ES-I3 (cell line): ENCODE measurements around the gene PSTPIP1.

Experiments used
- H3K36me3 ChIP-seq: 2 replicates; pipeline ENCODE4 v1.6.1; 2013; ENCODE audit warnings: mild to moderate bottlenecking, low read length, control low read depth, moderate library complexity; ENCODE audit not compliant: insufficient read depth
- H3K4me1 ChIP-seq: 2 replicates; pipeline ENCODE4 v1.6.1; 2013; ENCODE audit warnings: mild to moderate bottlenecking, control low read depth, low read length; ENCODE audit not compliant: insufficient read depth
- H3K9ac ChIP-seq: 2 replicates; pipeline ENCODE4 v1.6.1; 2013; ENCODE audit warnings: low read depth, mild to moderate bottlenecking, low read length, moderate library complexity
- H3K9me3 ChIP-seq: 2 replicates; pipeline ENCODE4 v1.6.1; 2013; ENCODE audit warnings: mild to moderate bottlenecking, low read length, moderate library complexity; ENCODE audit not compliant: control insufficient read depth, insufficient read depth

PSTPIP1 gene

DNA sequence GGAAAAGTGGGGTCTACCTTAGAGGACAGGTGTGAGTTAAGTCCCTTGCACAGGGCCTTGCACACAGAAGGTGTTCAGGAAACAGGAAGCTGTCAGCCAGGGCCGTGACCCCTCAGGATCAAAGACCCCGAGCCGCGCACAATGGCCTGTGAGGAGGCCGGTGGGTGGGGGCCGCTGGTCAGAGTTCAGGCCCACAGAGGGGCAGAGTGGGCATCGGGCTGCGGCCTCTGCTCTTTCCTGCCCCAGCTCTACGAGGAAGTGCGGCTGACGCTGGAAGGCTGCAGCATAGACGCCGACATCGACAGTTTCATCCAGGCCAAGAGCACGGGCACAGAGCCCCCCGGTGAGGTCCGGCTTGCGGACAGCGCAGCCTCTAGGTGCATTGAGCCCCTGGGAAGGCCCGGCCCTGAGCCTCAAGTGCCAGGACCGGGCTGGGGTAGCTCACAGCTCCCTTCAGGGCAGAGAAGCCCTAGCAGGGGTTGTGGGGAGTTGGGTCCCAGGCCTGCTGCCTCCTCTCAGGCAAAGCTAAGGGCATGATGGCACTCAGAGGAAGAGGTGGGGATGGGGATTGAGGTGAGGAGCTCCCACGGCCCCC, 37.2 kb downstream of the PSTPIP1 start:
- no peaks in the 10 kb centered on the region for H3K9me3 ChIP-seq
- H3K9ac ChIP-seq, result no peak overlapping the region
- H3K36me3 ChIP-seq, result no peaks in the 10 kb centered on the region
- H3K4me1 ChIP-seq, result peaks cover 10% of the 10 kb centered on the region

DNA sequence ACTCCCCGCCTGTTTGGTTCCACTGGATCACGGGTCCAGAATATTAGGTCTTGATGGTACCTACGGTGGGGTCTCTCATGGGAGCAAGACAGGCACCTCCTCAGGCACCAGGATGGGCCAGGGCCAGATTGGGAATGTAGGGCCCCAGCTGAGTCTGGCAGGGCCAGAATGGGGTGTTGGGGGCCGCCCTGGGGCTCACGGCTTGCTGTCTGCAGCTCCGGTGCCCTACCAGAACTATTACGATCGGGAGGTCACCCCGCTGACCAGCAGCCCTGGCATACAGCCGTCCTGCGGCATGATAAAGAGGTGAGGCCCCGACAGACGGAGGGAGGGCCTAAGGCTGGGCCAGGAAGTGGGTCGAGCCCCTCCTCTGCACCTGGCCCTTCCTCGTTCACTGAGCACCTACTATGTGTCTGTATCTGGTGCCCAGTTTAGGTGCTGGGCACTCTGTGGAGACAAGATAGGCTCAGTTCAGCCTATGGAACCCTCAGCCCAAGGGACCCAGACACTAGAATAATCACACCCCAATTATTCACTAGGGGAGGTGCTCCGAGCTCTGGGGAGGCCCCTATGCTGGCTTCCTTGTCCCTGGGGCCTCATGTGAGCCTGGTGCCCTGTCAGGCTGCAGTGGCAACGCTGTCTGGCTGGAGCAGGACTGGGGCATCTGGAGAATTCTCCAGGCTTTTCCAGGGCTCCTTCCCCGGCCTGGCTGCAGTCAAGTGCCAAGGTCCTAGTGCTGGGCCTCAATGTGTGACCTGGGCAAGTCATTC, 37.9 kb downstream of the PSTPIP1 start:
- Histone ChIP-seq H3K9me3 (no peaks in the 10 kb centered on the region), H3K9ac (no peak overlapping the region), H3K36me3 (no peaks in the 10 kb centered on the region), H3K4me1 (peaks cover 10% of the 10 kb centered on the region)

DNA sequence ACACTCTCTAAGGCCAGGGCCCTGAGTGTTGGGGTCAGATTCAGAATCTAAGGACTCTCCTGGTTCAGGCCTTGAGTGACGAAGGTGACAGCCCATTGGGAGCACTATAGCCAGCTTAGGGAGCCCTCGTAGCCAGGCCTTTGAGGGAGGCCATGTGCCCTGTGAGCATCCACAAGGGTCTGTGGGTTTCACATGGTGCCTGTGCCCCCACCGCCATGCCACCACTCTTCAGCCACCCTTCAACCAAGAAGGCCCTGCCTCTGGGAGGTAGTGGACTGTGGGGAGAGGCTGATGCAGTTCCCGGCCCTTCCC, 38.4 kb downstream of the PSTPIP1 start:
- H3K9me3 ChIP-seq, result no peaks in the 10 kb centered on the region
- peaks cover 10% of the 10 kb centered on the region for H3K4me1 ChIP-seq
- H3K9ac ChIP-seq, result no peak overlapping the region

DNA sequence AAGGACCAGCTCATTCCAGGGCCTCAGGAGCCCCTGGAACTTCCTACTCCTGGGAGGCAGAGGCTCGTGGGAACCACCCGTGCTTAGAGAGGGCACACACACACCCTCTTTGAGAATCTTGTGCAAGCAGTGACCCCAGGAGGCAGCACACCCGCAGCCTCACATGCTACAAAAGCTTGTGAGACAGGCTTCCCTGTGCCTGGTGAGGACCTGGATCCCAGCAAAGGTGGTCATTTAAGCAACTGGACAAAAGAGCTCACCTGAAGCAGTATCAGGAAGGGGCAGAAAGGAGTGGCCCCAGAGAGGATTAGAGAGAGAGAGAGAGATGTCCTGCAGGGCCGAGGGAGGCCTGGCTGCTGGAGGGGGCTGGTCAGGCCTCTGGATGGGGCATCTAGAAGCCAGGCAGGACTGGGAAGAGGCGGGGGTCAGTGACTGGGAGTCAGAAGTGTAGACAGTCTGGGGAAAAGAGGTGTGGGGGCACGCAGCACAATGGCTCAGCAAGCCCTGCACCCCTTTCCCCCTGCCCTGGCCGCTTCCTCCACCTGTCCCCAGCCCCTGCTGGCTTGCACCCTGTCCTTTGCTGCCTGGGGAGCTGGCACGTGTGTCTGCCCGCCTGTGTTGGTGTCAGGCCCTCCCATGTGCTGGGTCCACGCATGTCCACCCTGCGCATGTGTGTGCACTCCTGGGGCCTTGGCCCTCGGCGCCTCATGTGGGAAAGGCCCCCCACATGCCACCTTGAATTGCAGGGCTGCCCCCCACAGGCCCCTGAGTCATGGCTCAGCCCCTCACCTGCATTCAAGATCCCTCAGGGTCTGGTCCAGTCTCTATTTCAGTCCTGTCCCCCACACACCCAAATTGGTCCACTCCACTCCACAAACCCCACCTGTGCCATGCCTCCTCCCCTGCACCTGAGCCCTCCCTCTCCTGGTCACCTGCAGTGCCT, 39.1 kb downstream of the PSTPIP1 start:
- Histone ChIP-seq H3K9ac (no peak overlapping the region), H3K9me3 (no peaks in the 10 kb centered on the region), H3K36me3 (no peaks in the 10 kb centered on the region), H3K4me1 (peaks cover 10% of the 10 kb centered on the region)

More for the DNA sequence above, 38.4 kb downstream of the PSTPIP1 start:
- H3K36me3 ChIP-seq, result no peaks in the 10 kb centered on the region

DNA sequence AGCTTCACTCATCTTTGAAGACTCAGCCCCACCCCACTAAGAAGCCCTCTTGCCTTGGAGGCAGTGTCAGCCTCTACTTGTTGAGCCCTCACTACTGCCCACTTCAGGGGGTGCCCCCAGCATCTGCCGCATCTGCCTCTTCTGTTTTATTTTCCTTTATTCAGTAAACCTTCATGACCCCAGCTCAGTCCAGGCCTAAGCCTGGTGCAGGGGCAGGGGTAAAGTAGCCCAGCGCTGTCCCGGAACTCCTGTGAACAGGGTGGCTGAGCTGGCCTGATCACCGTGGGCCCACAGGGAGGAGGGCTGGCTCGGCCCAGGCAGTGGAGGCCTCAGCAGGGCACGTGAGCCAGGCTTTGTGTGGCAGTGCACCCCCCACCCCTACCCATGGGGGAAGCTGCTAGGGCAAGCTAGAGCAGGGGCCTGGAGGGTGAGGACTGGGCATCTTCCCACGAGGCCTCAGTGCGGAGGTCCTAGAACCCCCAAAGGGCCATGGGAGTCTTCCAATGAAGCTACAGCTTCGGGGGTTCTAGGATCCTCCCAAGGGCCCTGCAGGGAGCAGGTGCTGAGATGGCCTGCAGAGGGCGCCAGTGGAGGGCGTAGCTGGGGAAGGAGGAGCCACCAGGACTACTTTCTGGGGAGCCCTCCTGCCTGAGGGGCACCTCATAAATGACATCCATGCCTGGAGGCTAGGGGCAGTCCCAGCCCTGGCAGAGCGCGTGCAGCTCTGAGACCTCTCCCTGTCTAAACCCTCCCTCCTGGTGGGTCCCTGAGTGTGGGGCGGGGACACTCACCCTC, 40.0 kb downstream of the PSTPIP1 start:
- no peak overlapping the region for H3K9ac ChIP-seq

DNA sequence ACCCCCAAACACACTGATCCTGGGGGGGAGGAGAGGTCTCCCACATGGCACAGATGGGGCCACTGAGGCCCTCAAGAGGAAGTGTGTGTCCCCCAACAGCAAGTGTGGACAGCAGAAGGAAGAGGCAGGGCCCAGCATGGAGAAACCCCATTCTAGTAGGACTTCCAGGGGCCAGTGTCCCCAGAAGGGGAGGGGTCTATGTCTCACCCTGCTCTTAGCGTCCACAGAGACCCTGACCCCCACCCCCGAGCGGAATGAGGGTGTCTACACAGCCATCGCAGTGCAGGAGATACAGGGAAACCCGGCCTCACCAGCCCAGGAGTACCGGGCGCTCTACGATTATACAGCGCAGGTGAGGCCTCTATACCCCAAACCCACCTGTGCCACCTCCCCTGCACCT, 40.7 kb downstream of the PSTPIP1 start:
- peaks cover 6% of the 10 kb centered on the region; the same call in 1 of the 2 replicates for H3K4me1 ChIP-seq
- no peaks in the 10 kb centered on the region for H3K9me3 ChIP-seq
- H3K9ac ChIP-seq, result no peak overlapping the region
- H3K36me3 ChIP-seq, result no peaks in the 10 kb centered on the region; the same call in 1 of the 2 replicates

More for the DNA sequence above, 40.0 kb downstream of the PSTPIP1 start:
- no peaks in the 10 kb centered on the region for H3K9me3 ChIP-seq
- H3K4me1 ChIP-seq, result peaks cover 10% of the 10 kb centered on the region
- H3K36me3 ChIP-seq, result no peaks in the 10 kb centered on the region; the same call in 1 of the 2 replicates

DNA sequence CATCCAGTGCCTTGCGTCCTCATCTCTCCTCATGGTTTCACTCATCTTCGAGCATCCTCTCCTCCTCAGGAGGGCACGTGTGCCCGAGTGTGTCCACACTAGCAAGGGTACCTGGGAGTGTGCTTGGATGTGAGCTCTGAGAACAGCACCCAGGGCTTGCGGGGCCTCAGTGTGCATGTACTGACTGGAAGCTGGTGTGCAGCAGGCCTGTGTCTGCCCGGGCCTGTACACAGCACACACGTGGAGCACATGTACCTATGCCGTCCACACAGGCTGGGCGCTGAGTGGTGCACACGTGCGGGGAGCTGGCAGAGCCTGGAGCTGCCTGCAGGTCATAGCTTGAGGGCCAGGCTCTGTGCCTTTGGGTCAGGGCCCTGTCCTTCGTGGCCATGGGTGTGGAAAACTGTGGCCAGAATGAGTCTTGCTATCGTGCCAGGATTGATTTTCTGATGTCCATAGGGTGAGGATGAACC, 41.1 kb downstream of the PSTPIP1 start:
- Histone ChIP-seq H3K9ac (no peak overlapping the region), H3K9me3 (no peaks in the 10 kb centered on the region), H3K4me1 (peaks cover 6% of the 10 kb centered on the region; the same call in 1 of the 2 replicates), H3K36me3 (no peaks in the 10 kb centered on the region; the same call in 1 of the 2 replicates)

DNA sequence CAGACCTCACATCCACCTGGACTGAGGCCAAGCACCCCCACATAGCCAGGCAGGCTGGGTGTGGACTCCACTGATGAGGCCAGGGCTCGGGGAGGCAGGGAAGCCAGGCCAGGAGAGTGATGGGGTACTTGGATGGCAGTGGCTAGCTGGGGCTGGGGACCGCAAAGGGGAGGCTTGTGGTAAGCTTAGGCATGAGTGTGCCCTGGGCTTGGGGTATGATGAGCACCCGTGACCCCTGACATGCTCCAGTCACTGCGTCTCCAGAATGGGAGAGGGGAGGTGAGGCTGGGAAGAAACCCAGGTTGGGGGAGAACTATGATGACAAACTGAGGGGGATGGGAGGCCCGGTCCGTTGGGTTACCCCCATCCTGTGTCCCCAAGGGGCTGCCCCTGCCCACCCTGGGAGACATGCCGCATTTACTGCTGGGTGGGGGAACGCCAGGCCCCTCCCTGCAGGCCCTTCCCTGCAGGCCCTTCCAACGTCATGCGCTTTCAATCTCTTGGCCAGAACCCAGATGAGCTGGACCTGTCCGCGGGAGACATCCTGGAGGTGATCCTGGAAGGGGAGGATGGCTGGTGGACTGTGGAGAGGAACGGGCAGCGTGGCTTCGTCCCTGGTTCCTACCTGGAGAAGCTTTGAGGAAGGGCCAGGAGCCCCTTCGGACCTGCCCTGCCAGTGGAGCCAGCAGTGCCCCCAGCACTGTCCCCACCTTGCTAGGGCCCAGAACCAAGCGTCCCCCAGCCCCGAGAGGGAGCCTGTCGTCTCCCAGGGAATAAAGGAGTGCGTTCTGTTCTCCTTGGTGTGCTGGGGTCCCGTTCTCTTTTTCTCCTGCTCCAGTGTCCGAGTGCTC, 41.8 kb downstream of the PSTPIP1 start:
- H3K4me1 ChIP-seq, result no peaks in the 10 kb centered on the region
- no peak overlapping the region for H3K9ac ChIP-seq
- H3K9me3 ChIP-seq, result no peaks in the 10 kb centered on the region
- no peaks in the 10 kb centered on the region; the same call in 1 of the 2 replicates for H3K36me3 ChIP-seq

DNA sequence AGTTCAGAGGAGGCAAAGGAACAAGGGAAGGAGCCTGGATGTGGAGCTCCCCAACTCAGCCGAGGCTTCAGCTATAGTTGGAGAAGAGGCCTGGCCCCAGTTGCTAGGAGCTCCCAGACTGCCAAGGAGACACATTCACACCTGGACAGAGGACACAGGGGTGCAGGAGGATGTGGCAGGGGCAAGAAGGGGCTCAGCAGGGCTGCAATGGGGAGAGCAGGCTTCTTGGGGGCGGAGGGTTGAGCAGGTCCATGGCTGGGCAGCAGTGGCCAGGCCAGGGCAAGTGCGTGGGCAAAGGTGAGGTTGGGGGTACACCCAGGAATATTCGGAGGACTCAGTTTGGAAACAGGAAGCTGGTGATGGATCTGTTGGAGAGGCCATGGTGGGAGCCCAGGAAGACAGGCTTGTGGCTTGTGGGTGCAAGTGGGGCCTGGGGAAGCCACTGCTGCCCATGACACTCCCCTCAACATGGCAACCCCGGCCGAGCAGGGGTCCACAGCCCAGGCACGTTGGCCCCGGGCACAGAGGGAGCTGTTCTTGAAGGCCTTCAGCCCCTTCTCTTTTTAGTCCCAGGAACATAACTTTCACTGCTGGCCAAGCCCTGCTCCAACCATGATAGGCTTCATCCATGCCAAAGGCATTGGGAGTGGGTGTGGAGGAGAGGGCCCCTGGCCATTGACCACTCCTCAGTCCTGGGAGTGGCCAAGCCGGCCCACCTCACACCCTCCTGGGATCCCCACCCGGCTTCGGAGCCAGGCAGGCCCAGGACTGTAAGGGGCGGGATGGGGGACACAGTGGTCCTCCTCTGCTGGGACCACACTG, 42.7 kb downstream of the PSTPIP1 start:
- Histone ChIP-seq H3K4me1 (no peaks in the 10 kb centered on the region), H3K9ac (no peak overlapping the region), H3K36me3 (no peaks in the 10 kb centered on the region; the same call in 1 of the 2 replicates), H3K9me3 (no peaks in the 10 kb centered on the region)

DNA sequence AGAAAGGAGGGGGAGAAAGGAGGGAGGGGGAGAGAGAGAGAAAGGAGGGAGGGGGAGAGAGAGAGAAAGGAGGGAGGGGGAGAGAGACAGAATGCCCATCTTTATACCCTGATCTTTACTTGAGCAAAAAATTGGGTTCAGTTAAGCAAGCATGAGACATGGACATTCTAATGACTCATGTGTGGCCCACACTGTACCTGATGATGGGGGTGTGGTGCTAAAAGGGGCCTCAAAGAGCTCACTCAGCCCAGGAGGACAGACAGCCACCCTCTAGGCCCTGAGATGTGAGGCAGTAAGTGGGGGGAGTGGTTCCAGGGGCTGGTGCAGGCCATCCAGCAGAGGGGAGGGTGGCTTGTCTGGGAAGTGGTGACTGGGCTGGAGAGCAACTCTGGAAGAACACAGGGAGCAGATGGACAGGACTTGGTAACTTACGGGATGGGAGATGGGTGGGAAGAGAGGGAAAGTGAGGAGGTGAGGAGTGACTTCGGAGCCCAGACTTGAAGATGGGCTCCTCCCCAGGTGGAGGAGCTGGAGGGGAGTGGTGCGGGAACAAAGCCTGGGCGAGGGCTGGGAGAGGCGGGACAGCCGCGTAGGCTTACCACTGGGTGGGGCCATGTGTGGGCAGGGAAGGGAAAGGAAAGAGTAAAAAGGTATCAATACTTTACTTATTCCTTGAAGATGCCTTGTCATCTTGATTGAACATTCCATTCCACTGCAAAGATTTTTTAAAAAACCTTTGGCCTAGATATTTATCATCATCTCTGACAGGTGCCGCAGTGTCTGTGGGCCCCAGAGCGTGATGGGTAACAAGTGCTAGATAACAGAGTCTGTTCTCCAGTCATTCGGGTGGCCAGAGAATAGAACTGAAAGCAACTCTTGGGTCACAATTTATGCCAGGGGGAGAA, 43.6 kb downstream of the PSTPIP1 start:
- Histone ChIP-seq H3K9ac (no peak overlapping the region), H3K4me1 (no peaks in the 10 kb centered on the region), H3K36me3 (no peaks in the 10 kb centered on the region; the same call in 1 of the 2 replicates), H3K9me3 (no peaks in the 10 kb centered on the region)

DNA sequence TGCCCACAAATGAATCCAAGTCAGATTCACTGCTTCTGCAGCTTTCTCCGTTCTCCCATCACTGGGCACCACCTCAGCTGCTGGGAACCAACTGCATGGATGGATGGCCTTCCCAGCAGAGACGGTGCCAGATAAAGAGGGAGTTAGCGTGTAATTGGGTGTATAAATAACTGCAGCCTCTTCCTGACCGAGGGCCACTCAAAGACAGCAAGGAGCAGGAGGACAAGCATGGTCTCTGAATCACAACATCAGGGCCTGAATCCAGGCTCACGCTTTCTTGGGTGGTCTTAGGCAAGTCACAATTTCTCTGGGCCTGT, 44.2 kb downstream of the PSTPIP1 start:
- no peaks in the 10 kb centered on the region for H3K9me3 ChIP-seq
- H3K36me3 ChIP-seq, result no peaks in the 10 kb centered on the region; the same call in 1 of the 2 replicates
- no peaks in the 10 kb centered on the region for H3K4me1 ChIP-seq
- H3K9ac ChIP-seq, result no peak overlapping the region

DNA sequence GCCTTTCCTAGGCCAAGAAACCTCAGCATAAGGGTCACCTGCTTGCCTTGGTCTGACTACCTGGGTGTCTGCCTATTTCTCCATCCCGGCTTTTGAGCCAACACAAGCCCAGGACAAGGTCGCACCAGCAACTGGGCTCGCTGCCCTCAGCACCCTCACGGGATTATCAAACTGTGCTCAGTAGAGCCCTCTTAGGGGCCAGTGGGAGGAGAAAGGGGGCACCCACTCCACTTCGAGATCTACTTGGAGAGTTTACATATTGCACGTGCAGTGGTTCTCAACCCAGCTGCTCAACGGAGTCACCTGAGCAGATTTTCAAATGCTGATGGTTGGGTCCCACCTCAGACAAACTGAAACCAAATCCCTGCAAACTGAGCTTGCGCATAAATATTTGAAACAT, 44.9 kb downstream of the PSTPIP1 start:
- no peaks in the 10 kb centered on the region for H3K9me3 ChIP-seq
- no peaks in the 10 kb centered on the region; the same call in 1 of the 2 replicates for H3K36me3 ChIP-seq
- no peak overlapping the region for H3K9ac ChIP-seq
- no peaks in the 10 kb centered on the region for H3K4me1 ChIP-seq
